Measurements from ENCODE around the gene TMEM135.

GRCh38 chr11:87002918-87003317 lies 34.8 kb upstream of the TMEM135 start:
- no peak for TF ChIP-seq EZH2phosphoT487 (IDR thresholded peaks at IDR 0.05; ENCODE audit: borderline replicate concordance, low read length)
- TF ChIP-seq, protein P1, sequence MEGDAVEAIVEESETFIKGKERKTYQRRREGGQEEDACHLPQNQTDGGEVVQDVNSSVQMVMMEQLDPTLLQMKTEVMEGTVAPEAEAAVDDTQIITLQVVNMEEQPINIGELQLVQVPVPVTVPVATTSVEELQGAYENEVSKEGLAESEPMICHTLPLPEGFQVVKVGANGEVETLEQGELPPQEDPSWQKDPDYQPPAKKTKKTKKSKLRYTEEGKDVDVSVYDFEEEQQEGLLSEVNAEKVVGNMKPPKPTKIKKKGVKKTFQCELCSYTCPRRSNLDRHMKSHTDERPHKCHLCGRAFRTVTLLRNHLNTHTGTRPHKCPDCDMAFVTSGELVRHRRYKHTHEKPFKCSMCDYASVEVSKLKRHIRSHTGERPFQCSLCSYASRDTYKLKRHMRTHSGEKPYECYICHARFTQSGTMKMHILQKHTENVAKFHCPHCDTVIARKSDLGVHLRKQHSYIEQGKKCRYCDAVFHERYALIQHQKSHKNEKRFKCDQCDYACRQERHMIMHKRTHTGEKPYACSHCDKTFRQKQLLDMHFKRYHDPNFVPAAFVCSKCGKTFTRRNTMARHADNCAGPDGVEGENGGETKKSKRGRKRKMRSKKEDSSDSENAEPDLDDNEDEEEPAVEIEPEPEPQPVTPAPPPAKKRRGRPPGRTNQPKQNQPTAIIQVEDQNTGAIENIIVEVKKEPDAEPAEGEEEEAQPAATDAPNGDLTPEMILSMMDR (conservative IDR thresholded peaks at IDR 0.05; ENCODE audit: low read depth, low read length) = no peak

Data from PC-3 (cell line).